AG04450 (cell line): ENCODE data around the gene ISG20L2. TPM values are rescaled to one million over a fixed set of nuclear protein-coding genes. Genes with fewer than 3 reads are reported as not detected.

Experiments
- CTCF ChIA-PET: fragments of 300-600, 350-600 bp; formaldehyde crosslinking; extraction: SDS; loops from one replicate; lab custom pipeline; 2022; ENCODE audit warnings: antibody characterized with exemption, inconsistent platforms; lab: Charles Lee
- POLR2A ChIA-PET: fragments of 350-600 bp; formaldehyde crosslinking; extraction: SDS; loops from one replicate; lab custom pipeline; 2021; ENCODE audit warnings: antibody characterized with exemption, inconsistent platforms; lab: Yijun Ruan, JAX
- DNase-seq: peaks from one replicate; pipeline ENCODE4 v3.0.0-alpha.2; 2011; ENCODE audit warnings: low read depth, low spot score
- H3K27ac ChIP-seq: one replicate; pipeline ENCODE4 v1.5.1; 2012; ENCODE audit warnings: low read depth, low read length, control low read depth
- H3K27me3 ChIP-seq: one replicate; pipeline ENCODE4 v1.6.0; 2012; ENCODE audit warnings: low read length; ENCODE audit not compliant: control insufficient read depth, insufficient read depth
- H3K4me3 ChIP-seq: 2 replicates; pipeline ENCODE4 v1.5.1; 2011; ENCODE audit warnings: mild to moderate bottlenecking, low read depth, low read length, control low read depth
- H3K9me3 ChIP-seq: 2 replicates; pipeline ENCODE4 v1.5.1; 2012; ENCODE audit warnings: low read length; ENCODE audit not compliant: control insufficient read depth, insufficient read depth
- polyA plus RNA-seq: library from polyadenylated mRNA; depleted of rRNA; stranded (reverse); fragments of >200 nt; gene quantifications from 2 replicates; pipeline ENCODE4 v1.2.3, GENCODE V29; 2011
- TF ChIP-seq, protein P1 (sequence below): IDR thresholded peaks from 2 replicates; pipeline ENCODE4 v1.5.1; 2011; ENCODE audit warnings: low read depth, low read length, control low read depth, inconsistent platforms

ISG20L2 gene
- polyA plus RNA-seq, 1 experiment, result 25.6 TPM

GRCh38 chr1:156754219-156754618 lies 25.7 kb upstream of the ISG20L2 start:
- ChIA-PET POLR2A (no interaction called here), CTCF (no interaction called here)
- Histone ChIP-seq H3K4me3 (no peak overlapping the region), H3K27me3 (no peaks in the 10 kb centered on the region), H3K27ac (no peak overlapping the region), H3K9me3 (peaks cover 5% of the 10 kb centered on the region; the same call in 1 of the 2 replicates)
- no peak for DNase-seq
- TF ChIP-seq, protein P1, sequence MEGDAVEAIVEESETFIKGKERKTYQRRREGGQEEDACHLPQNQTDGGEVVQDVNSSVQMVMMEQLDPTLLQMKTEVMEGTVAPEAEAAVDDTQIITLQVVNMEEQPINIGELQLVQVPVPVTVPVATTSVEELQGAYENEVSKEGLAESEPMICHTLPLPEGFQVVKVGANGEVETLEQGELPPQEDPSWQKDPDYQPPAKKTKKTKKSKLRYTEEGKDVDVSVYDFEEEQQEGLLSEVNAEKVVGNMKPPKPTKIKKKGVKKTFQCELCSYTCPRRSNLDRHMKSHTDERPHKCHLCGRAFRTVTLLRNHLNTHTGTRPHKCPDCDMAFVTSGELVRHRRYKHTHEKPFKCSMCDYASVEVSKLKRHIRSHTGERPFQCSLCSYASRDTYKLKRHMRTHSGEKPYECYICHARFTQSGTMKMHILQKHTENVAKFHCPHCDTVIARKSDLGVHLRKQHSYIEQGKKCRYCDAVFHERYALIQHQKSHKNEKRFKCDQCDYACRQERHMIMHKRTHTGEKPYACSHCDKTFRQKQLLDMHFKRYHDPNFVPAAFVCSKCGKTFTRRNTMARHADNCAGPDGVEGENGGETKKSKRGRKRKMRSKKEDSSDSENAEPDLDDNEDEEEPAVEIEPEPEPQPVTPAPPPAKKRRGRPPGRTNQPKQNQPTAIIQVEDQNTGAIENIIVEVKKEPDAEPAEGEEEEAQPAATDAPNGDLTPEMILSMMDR, result no peak

DNA sequence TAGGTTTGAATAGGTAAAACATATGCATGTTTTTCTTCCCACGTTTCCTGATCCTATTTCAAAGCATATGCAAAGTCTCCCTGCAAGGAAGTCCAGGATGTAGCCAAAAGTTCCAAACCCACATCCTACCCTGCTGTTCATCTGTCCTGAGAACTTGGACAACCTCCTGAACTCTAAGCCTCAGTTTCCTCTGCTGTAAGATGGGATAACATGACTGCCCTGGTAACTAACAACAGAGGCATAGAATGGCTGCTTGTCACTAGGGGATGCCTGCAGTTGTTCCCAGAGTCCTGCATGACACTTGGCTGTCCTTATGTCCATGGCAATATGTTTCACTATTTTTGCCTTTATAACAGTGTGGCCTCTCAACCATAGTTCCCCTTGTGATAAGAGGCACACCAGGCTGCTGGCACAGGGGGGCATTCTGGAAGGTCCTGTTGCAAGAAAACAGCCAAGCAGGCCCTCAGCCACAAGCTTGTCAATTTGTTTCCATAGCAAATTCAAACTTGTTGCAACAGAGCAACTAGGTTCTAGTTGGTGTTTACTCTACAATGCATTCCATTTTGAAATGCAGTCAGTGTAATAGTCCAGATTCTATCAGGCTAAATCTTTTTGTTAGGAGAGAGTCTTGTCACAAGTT lies 24.4 kb upstream of the ISG20L2 start:
- TF ChIP-seq, protein P1, result no peak
- ChIA-PET CTCF (interaction anchor here (1.3 to 1.9 kb wide), 3 partner anchors 27 to 108 kb away, joined by 3 to 10 read pairs (median 3); no protein-coding TSS in a partner anchor), POLR2A (interaction anchor here (2.3 to 3.2 kb wide), 3 partner anchors 11 to 25 kb away, joined by 20 to 26 read pairs (median 24); partner anchors contain the start of genes ISG20L2, METTL25B, MRPL24 and PRCC)
- no peak for DNase-seq
- Histone ChIP-seq H3K9me3 (peaks cover 5% of the 10 kb centered on the region; the same call in 1 of the 2 replicates), H3K27me3 (no peaks in the 10 kb centered on the region), H3K27ac (peak overlapping the region; percentile 25), H3K4me3 (peak overlapping the region; percentile 94)

DNA sequence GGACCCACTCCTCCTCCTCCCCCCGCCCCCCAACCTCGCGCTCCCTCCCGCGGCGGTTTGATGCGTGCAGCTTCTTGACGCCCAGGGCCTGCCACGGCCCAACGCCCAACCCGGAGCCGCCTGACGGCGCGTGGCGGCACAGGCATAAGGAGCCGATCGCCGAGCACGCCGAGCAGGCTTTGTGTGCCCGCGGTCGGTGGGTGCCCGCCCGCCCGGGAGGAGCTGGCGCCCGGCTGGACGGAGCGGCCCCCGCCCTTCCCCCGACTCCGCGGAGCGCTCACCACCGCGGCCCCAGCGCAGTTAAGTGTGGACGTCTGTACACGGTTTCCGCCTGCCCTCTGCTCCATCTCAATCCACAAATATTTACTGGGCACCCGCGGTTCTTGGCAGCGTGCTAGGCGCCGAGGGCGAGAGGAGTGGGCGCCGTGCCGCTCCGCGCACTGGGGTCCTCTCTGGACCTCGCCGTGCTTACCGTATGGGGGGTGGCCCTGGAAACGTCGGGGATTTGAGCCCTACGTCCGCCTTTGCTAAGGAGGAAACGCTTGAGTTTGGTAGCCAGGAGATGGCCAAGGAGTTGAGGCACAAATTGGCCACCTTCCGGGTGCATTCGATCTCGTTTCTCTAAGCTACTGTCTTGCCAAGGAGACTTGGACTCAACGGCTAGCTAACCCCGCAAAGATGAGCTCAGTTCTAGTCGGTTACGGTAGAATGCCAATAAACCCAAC lies 23.4 kb upstream of the ISG20L2 start:
- DNase-seq, result peak; percentile 91
- Histone ChIP-seq H3K4me3 (peak overlapping the region; percentile 94), H3K27ac (peak overlapping the region; percentile 77), H3K9me3 (peaks cover 5% of the 10 kb centered on the region; the same call in 1 of the 2 replicates), H3K27me3 (no peaks in the 10 kb centered on the region)
- POLR2A ChIA-PET, result interaction anchor here (0.6 to 3.2 kb wide), 6 partner anchors 10 to 108 kb away, joined by 3 to 26 read pairs (median 12); partner anchors contain the start of genes ISG20L2, METTL25B, MRPL24 and PRCC
- CTCF ChIA-PET, result interaction anchor here (1.2 to 1.9 kb wide), 4 partner anchors 26 to 138 kb away, joined by 3 to 10 read pairs (median 4); no protein-coding TSS in a partner anchor
- TF ChIP-seq, protein P1, result no peak

GRCh38 chr1:156751451-156751756 lies 22.8 kb upstream of the ISG20L2 start, which contains the start of gene HDGF:
TSS of gene HDGF (minus strand) at chr1:156751675. CDS start at chr1:156751429, 246 bp downstream.
- peaks cover 5% of the 10 kb centered on the region; the same call in 1 of the 2 replicates for H3K9me3 ChIP-seq
- POLR2A ChIA-PET, result interaction anchor here (0.6 to 3.2 kb wide), 7 partner anchors 10 to 108 kb away, joined by 3 to 26 read pairs (median 4); partner anchors contain the start of genes ISG20L2, METTL25B, MRPL24 and PRCC

More at GRCh38 chr1:156751451-156751756, 22.8 kb upstream of the ISG20L2 start, which contains the start of gene HDGF:
- DNase-seq, result no peak
- Histone ChIP-seq H3K27me3 (no peaks in the 10 kb centered on the region), H3K4me3 (peak within 1 kb of the TSS; percentile 94), H3K27ac (peak within 1 kb of the TSS; percentile 77)
- CTCF ChIA-PET, result interaction anchor here (1.2 to 1.9 kb wide), 3 partner anchors 25 to 139 kb away, joined by 3 to 10 read pairs (median 4); no protein-coding TSS in a partner anchor
- TF ChIP-seq, protein P1, result no peak
